Measurements from ENCODE around the gene BAK1. TPM values are rescaled to one million over a fixed set of nuclear protein-coding genes. Genes with fewer than 3 reads are reported as not detected.

The BAK1 gene
- total and polyA plus RNA-seq, 2 donors (not counting 3 experiments of a cell fraction or from before 2014, with no cell fraction given): 25.4 to 37.1 TPM

DNA sequence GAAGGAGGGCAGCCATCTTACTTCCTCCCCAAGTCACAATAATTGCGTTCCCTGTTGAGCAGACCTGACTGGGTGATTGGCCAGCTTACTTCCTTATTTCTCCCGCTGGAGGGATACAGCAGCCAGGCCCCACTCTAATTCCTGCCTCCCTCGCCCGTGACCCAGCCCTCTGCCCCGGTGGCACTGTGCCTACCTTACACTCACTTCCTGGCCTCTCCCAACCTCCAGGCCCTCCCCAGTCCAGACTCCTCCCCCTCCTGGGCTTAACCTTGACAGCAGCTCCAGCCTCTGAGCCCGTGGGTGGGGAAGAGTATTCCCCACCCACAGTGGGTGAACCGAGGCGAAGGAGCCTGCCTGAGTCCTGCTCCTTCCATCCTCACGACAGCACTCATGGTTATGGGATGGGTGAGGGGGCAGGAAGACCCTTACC lies 3.0 kb downstream of the BAK1 start:
- CTCF ChIA-PET: interaction anchor here (1.1 kb wide), 1 partner anchor 120 kb away, joined by 3 read pairs; no protein-coding TSS in a partner anchor
- TF ChIP-seq POLR2AphosphoS5 (IDR thresholded peaks at IDR 0.05; ENCODE audit: insufficient read depth, low read depth, low read length): peak; percentile 41
- TF ChIP-seq JUN (IDR thresholded peaks at IDR 0.05; ENCODE audit: borderline replicate concordance, insufficient read depth, insufficient read length, low read depth): no peak
- peak; percentile 67 for FAIRE-seq

DNA sequence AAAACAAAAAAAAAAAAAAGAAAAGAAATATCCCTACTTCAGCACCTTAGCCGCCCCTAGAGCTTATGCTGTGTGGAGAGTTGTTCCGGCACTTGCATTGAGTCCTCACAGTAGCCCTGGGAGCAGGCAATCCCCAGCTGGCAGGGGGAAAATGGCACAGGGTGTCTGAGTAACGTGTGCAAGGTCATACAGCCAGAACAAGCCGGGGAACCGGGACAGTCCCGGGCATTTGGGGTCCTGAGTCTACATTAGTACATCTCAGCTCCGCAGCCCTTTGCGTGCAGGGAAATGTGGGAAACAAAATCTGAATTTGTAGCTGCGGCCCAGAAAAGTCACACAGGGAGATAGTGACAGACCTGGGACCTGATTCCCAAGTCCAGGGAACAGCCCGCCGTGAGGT lies 3.4 kb downstream of the BAK1 start:
- FAIRE-seq (no peak), DNase-seq (ENCODE audit: low read depth, low spot score) (no peak)
- H3K4me1 ChIP-seq (ENCODE audit: control insufficient read depth, extremely low read depth, insufficient read depth, low read length): peaks cover 17% of the 10 kb centered on the region
- peaks cover 31% of the 10 kb centered on the region for H3K79me2 ChIP-seq (ENCODE audit: control insufficient read depth, insufficient read depth, low read length)
- H4K20me1 ChIP-seq (replicated peaks; ENCODE audit: control insufficient read depth, extremely low read depth, insufficient read depth, low read length): no peaks in the 10 kb centered on the region
- peaks cover 13 to 27% of the 10 kb centered on the region in 2 experiments for H3K36me3 ChIP-seq (ENCODE audit: control insufficient read depth in 2 of 2, extremely low read depth in 1 of 2, insufficient read depth in 2 of 2, low read length in 2 of 2)
- ChIA-PET POLR2A (interaction anchor here (0.9 kb wide), 1 partner anchor 146 kb away, joined by 3 read pairs; no protein-coding TSS in a partner anchor), CTCF (interaction anchor here (1.1 kb wide), 1 partner anchor 121 kb away, joined by 3 read pairs; no protein-coding TSS in a partner anchor)
- H3K4me3 ChIP-seq (replicated peaks in 1 of 3; ENCODE audit: insufficient read depth in 1 of 3, low read depth in 1 of 3, low read length in 3 of 3): no peak overlapping the region
- dilution Hi-C loops (cut with MboI; ENCODE audit: extremely low pct_ligation_motif_present, low sequenced_read_pairs): no loop called here
- peak overlapping the region; percentile 41 for H2AFZ ChIP-seq (ENCODE audit: low read depth, low read length)
- no peaks in the 10 kb centered on the region for H3K27me3 ChIP-seq (ENCODE audit: control insufficient read depth in 2 of 2, insufficient read depth in 2 of 2, low read length in 2 of 2)
- H3K4me2 ChIP-seq (ENCODE audit: insufficient read depth, low read length): peak overlapping the region; percentile 30
- TF ChIP-seq FOS (IDR thresholded peaks at IDR 0.05; ENCODE audit: borderline replicate concordance, insufficient read depth, low read length): no peak
- TF ChIP-seq, protein P1, sequence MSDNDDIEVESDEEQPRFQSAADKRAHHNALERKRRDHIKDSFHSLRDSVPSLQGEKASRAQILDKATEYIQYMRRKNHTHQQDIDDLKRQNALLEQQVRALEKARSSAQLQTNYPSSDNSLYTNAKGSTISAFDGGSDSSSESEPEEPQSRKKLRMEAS (IDR thresholded peaks at IDR 0.05; ENCODE audit: insufficient read depth, insufficient read length): no peak
- no peaks in the 10 kb centered on the region for H3K9me3 ChIP-seq (replicated peaks; ENCODE audit: control insufficient read depth, insufficient read depth, low read length)
- peak overlapping the region; percentile 42 for H3K27ac ChIP-seq (ENCODE audit: insufficient read depth, low read depth, low read length)
- no peak overlapping the region for H3K9ac ChIP-seq (replicated peaks; ENCODE audit: extremely low read depth, insufficient read depth, low read length)
- no peaks in the 10 kb centered on the region for H3K9me1 ChIP-seq (replicated peaks; ENCODE audit: control insufficient read depth, extremely low read depth, insufficient read depth, low read length)
- intact Hi-C loops (cut with micrococcal nuclease): loop anchor here (5.0 to 10.0 kb wide), 2 partner anchors 124 to 262 kb away; partner anchors contain the start of genes TAPBP, ZBTB22 and ZBTB9
- no TSS peak for BruUV-seq (replicated peaks)

More for the DNA sequence above, 3.0 kb downstream of the BAK1 start:
- no TSS peak for BruUV-seq (replicated peaks)
- Histone ChIP-seq H3K4me3 (replicated peaks in 1 of 3; ENCODE audit: insufficient read depth in 1 of 3, low read depth in 1 of 3, low read length in 3 of 3) (no peak overlapping the region), H3K4me2 (ENCODE audit: insufficient read depth, low read length) (no peak overlapping the region), H3K9ac (replicated peaks; ENCODE audit: extremely low read depth, insufficient read depth, low read length) (no peak overlapping the region), H3K27me3 (ENCODE audit: control insufficient read depth in 2 of 2, insufficient read depth in 2 of 2, low read length in 2 of 2) (no peaks in the 10 kb centered on the region), H3K79me2 (ENCODE audit: control insufficient read depth, insufficient read depth, low read length) (peaks cover 31% of the 10 kb centered on the region), H4K20me1 (replicated peaks; ENCODE audit: control insufficient read depth, extremely low read depth, insufficient read depth, low read length) (no peaks in the 10 kb centered on the region), H3K9me3 (replicated peaks; ENCODE audit: control insufficient read depth, insufficient read depth, low read length) (no peaks in the 10 kb centered on the region), H3K27ac (ENCODE audit: insufficient read depth, low read depth, low read length) (peak overlapping the region; percentile 42), H3K9me1 (replicated peaks; ENCODE audit: control insufficient read depth, extremely low read depth, insufficient read depth, low read length) (no peaks in the 10 kb centered on the region), H3K4me1 (ENCODE audit: control insufficient read depth, extremely low read depth, insufficient read depth, low read length) (peaks cover 17% of the 10 kb centered on the region), H2AFZ (ENCODE audit: low read depth, low read length) (peak overlapping the region; percentile 41), H3K36me3 (ENCODE audit: control insufficient read depth in 2 of 2, extremely low read depth in 1 of 2, insufficient read depth in 2 of 2, low read length in 2 of 2) (peaks cover 11 to 27% of the 10 kb centered on the region in 2 experiments)
- POLR2A ChIA-PET: interaction anchor here (0.9 kb wide), 1 partner anchor 147 kb away, joined by 3 read pairs; no protein-coding TSS in a partner anchor
- no peak for DNase-seq (ENCODE audit: low read depth, low spot score)
- dilution Hi-C loops (cut with MboI; ENCODE audit: extremely low pct_ligation_motif_present, low sequenced_read_pairs) (no loop called here), intact Hi-C loops (cut with micrococcal nuclease) (loop anchor here (5.0 to 10.0 kb wide), 2 partner anchors 125 to 262 kb away; partner anchors contain the start of genes TAPBP, ZBTB22 and ZBTB9)
